Smooth muscle cell (in vitro differentiated cells): ENCODE measurements around the gene PEF1. TPM values are rescaled to one million over a fixed set of nuclear protein-coding genes. Genes with fewer than 3 reads are reported as not detected.
A peak's percentile ranks its signal among the peaks of the same experiment; 100 is the strongest.

ENCODE experiments used
- DNase-seq: peaks from one replicate; lab custom pipeline; 2025; ENCODE audit not compliant: unreplicated experiment; lab: John Stamatoyannopoulos, UW
- H2AFZ ChIP-seq: fragments of 200-600 bp; sonication (generic); 2 replicates; pipeline ENCODE4 v1.6.0; 2016; ENCODE audit warnings: antibody characterized with exemption, low read depth, mild to moderate bottlenecking
- H3F3A ChIP-seq: fragments of 200-600 bp; sonication (generic); 2 replicates; pipeline ENCODE4 v1.6.0; 2017; ENCODE audit warnings: antibody characterized with exemption, low read depth
- H3K27ac ChIP-seq: fragments of 200-600 bp; sonication (generic); 2 replicates; pipeline ENCODE4 v1.5.1; 2016; ENCODE audit warnings: low read depth, mild to moderate bottlenecking
- H3K27me3 ChIP-seq: fragments of 200-600 bp; sonication (generic); 2 replicates; pipeline ENCODE4 v1.6.1; 2016; ENCODE audit warnings: low read depth, mild to moderate bottlenecking
- H3K36me3 ChIP-seq: fragments of 200-600 bp; sonication (generic); 2 replicates; pipeline ENCODE4 v1.5.1; 2016; ENCODE audit warnings: low read depth
- H3K4me1 ChIP-seq: fragments of 200-600 bp; sonication (generic); 2 replicates; pipeline ENCODE4 v1.5.1; 2016; ENCODE audit warnings: low read depth
- H3K4me2 ChIP-seq: fragments of 200-600 bp; sonication (generic); 2 replicates; pipeline ENCODE4 v1.6.0; 2016; ENCODE audit warnings: mild to moderate bottlenecking
- H3K4me3 ChIP-seq: fragments of 200-600 bp; sonication (generic); 2 replicates; pipeline ENCODE4 v1.5.1; 2016; ENCODE audit warnings: mild to moderate bottlenecking
- H3K79me2 ChIP-seq: fragments of 200-600 bp; sonication (generic); 2 replicates; pipeline ENCODE4 v1.6.0; 2016; ENCODE audit warnings: low read depth, mild to moderate bottlenecking
- H3K9ac ChIP-seq: fragments of 200-600 bp; sonication (generic); 2 replicates; pipeline ENCODE4 v1.6.0; 2016; ENCODE audit warnings: low read depth
- H3K9me3 ChIP-seq: fragments of 200-600 bp; sonication (generic); replicated peaks from 2 replicates; pipeline ENCODE4 v1.5.1; 2016; ENCODE audit warnings: low read depth
- H4K20me1 ChIP-seq: fragments of 200-600 bp; sonication (generic); 2 replicates; pipeline ENCODE4 v1.6.0; 2016; ENCODE audit warnings: low read depth
- CTCF ChIP-seq: fragments of 200-600 bp; sonication (generic); IDR thresholded peaks from 2 replicates; pipeline ENCODE4 v1.5.1; 2017; ENCODE audit warnings: borderline replicate concordance, mild to moderate bottlenecking, antibody characterized with exemption; ENCODE audit not compliant: insufficient read depth, poor library complexity, severe bottlenecking
- WGBS: methylation state at CpG from one replicate; pipeline ENCODE4 v1.1.7; 2016; ENCODE audit warnings: low lambda C conversion rate; 5-methylcytosine and 5-hydroxymethylcytosine counted together
- polyA plus RNA-seq: library from polyadenylated mRNA; unstranded; fragments of >200 nt; fragmentation: Nextera tagmentation; extraction: Ambion mirVana; gene quantifications from 2 replicates; pipeline ENCODE4 v1.2.1, GENCODE V29; 2016
- total RNA-seq: library from RNA; depleted of rRNA; stranded (reverse); fragments of >200 nt; gene quantifications from 2 replicates; pipeline ENCODE4 v1.2.3, GENCODE V29; 2014

Gene PEF1
- total and polyA plus RNA-seq, 2 experiments from 2014 or later: 61.4 to 77.1 TPM

- H4K20me1 ChIP-seq: no peaks in the 10 kb centered on the region
- no peak overlapping the region for H3K9ac ChIP-seq
- H2AFZ ChIP-seq: no peak overlapping the region
- WGBS: 87% methylated on average over 23 of the region's 23 CpGs
- no peak for TF ChIP-seq CTCF
- H3K9me3 ChIP-seq: no peaks in the 10 kb centered on the region
- H3K4me3 ChIP-seq: no peak overlapping the region
- no peaks in the 10 kb centered on the region for H3K36me3 ChIP-seq
- H3K4me1 ChIP-seq: no peaks in the 10 kb centered on the region
- DNase-seq: no peak
- H3K27ac ChIP-seq: no peak overlapping the region
- H3K27me3 ChIP-seq: peaks cover 8% of the 10 kb centered on the region
- no peaks in the 10 kb centered on the region for H3F3A ChIP-seq
- no peaks in the 10 kb centered on the region for H3K79me2 ChIP-seq
- H3K4me2 ChIP-seq: no peak overlapping the region
These were observed 25.5 kb downstream of the PEF1 start for GRCh38 chr1:31618916-31619846.

- peak; percentile 90 for TF ChIP-seq CTCF
- no peaks in the 10 kb centered on the region for H3K79me2 ChIP-seq
- H3K4me1 ChIP-seq: no peaks in the 10 kb centered on the region
- H3F3A ChIP-seq: no peaks in the 10 kb centered on the region
- 21% methylated on average over 29 of the region's 56 CpGs for WGBS
- H3K27ac ChIP-seq: no peak overlapping the region
- H4K20me1 ChIP-seq: no peaks in the 10 kb centered on the region
- no peaks in the 10 kb centered on the region for H3K36me3 ChIP-seq
- peaks cover 8% of the 10 kb centered on the region for H3K27me3 ChIP-seq
- peak overlapping the region; percentile 100 for H3K4me2 ChIP-seq
- H3K9me3 ChIP-seq: no peaks in the 10 kb centered on the region
- H3K4me3 ChIP-seq: peak overlapping the region; percentile 70
- DNase-seq: no peak
- H2AFZ ChIP-seq: peak overlapping the region; percentile 69
- no peak overlapping the region for H3K9ac ChIP-seq
These were observed 26.5 kb downstream of the PEF1 start for GRCh38 chr1:31617916-31618746.

- no peaks in the 10 kb centered on the region for H4K20me1 ChIP-seq
- H3F3A ChIP-seq: no peaks in the 10 kb centered on the region
- H3K36me3 ChIP-seq: no peaks in the 10 kb centered on the region
- no peak for DNase-seq
- H3K4me2 ChIP-seq: peak within 1 kb of the TSS; percentile 100
- no peaks in the 10 kb centered on the region for H3K79me2 ChIP-seq
- 30% methylated on average over 16 of the region's 48 CpGs for WGBS
- no peak within 1 kb of the TSS for H3K9ac ChIP-seq
- peak within 1 kb of the TSS; percentile 69 for H2AFZ ChIP-seq
- no peak for TF ChIP-seq CTCF
- no peaks in the 10 kb centered on the region for H3K4me1 ChIP-seq
- peaks cover 8% of the 10 kb centered on the region for H3K27me3 ChIP-seq
- H3K27ac ChIP-seq: no peak within 1 kb of the TSS
- H3K9me3 ChIP-seq: no peaks in the 10 kb centered on the region
- peak within 1 kb of the TSS; percentile 70 for H3K4me3 ChIP-seq
These were observed 27.3 kb downstream of the PEF1 start, which contains the start of gene HCRTR1 for GRCh38 chr1:31617218-31617915. TSS of gene HCRTR1 (plus strand) at chr1:31617689. CDS start at chr1:31619193, 1,504 bp downstream.
